NB4 (cell line): ENCODE measurements around the gene PACC1.

ENCODE experiments used
- MAX ChIP-seq: IDR thresholded peaks from 2 replicates; pipeline ENCODE4 v1.6.1; 2011; ENCODE audit warnings: low read depth, low read length
- POLR2A ChIP-seq: IDR thresholded peaks from 2 replicates; pipeline ENCODE4 v1.6.1; 2011; ENCODE audit warnings: mild to moderate bottlenecking; ENCODE audit not compliant: insufficient read length; ENCODE audit errors: extremely low read depth

GRCh38 chr1:212446333-212446732 lies 31.6 kb upstream of the PACC1 start:
- TF ChIP-seq POLR2A (no peak), MAX (no peak)
